Measurements from ENCODE around the gene CHST13. TPM values are rescaled to one million over a fixed set of nuclear protein-coding genes. Genes with fewer than 3 reads are reported as not detected.

CHST13 gene
- total RNA-seq, 1 donor from 2014 or later = not detected

GRCh38 chr3:126547721-126548120 lies 23.8 kb downstream of the CHST13 start:
- TF ChIP-seq CTCF (IDR thresholded peaks at IDR 0.05) = no peak
- Mint-ChIP-seq H3K9me3 (ENCODE audit: low read depth) (no peaks in the 10 kb centered on the region), H3K4me1 (ENCODE audit: low read depth) (no peaks in the 10 kb centered on the region), H3K27me3 (ENCODE audit: low read depth) (peaks cover 17% of the 10 kb centered on the region), H3K36me3 (ENCODE audit: low read depth) (no peaks in the 10 kb centered on the region), H3K27ac (ENCODE audit: unreplicated experiment) (no peak overlapping the region), H3K4me3 (ENCODE audit: unreplicated experiment) (no peak overlapping the region)
- DNase-seq (ENCODE audit: low spot score) = no peak

- Mint-ChIP-seq H3K9me3 (ENCODE audit: low read depth) (no peaks in the 10 kb centered on the region), H3K4me3 (ENCODE audit: unreplicated experiment) (no peak overlapping the region)
- no peak for TF ChIP-seq CTCF (IDR thresholded peaks at IDR 0.05)
These were observed 24.9 kb downstream of the CHST13 start for GRCh38 chr3:126548556-126549466.

DNA sequence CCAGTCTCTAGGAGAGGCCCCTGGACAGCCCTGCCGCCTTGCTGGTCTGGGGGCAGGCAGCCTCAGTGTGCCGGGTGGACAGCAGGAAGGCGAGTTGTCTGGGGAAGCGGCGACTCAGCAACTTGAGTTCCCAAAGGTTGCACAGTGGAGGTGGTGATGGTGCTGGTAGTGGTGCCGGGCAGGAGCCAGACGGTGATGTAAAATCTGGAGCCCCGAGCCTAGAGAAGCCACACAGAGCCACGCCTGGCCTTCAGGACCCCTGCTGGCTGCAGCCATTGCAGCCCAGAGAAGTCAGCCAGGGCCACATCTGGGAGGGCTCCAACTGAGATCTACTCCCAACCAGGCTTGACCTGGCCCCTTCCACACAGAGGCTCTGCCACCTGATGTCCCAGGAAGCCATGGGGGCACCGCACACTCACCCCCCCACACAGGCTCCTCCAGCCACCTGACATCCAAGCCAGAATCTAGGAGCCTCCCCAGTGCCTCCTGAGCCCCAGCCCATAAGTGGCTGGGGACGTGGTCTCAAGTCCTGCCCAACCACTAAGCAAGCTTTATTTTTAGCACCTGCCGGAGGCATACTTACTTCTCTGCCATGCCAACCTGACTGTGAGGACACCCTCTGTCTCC lies 26.0 kb downstream of the CHST13 start:
- Mint-ChIP-seq H3K36me3 (ENCODE audit: low read depth) (no peaks in the 10 kb centered on the region), H3K9me3 (ENCODE audit: low read depth) (no peaks in the 10 kb centered on the region), H3K4me1 (ENCODE audit: low read depth) (no peaks in the 10 kb centered on the region), H3K4me3 (ENCODE audit: unreplicated experiment) (no peak overlapping the region), H3K27me3 (ENCODE audit: low read depth) (peaks cover 21% of the 10 kb centered on the region), H3K27ac (ENCODE audit: unreplicated experiment) (no peak overlapping the region)
- DNase-seq (ENCODE audit: low spot score) = peak; percentile 78
- TF ChIP-seq CTCF (IDR thresholded peaks at IDR 0.05) = no peak

More at GRCh38 chr3:126548556-126549466, 24.9 kb downstream of the CHST13 start:
- Mint-ChIP-seq H3K27ac (ENCODE audit: unreplicated experiment) (no peak overlapping the region), H3K27me3 (ENCODE audit: low read depth) (peaks cover 21% of the 10 kb centered on the region), H3K36me3 (ENCODE audit: low read depth) (no peaks in the 10 kb centered on the region), H3K4me1 (ENCODE audit: low read depth) (no peaks in the 10 kb centered on the region)
- DNase-seq (ENCODE audit: low spot score) = peak; percentile 56

- no peak for TF ChIP-seq CTCF (IDR thresholded peaks at IDR 0.05)
- Mint-ChIP-seq H3K27ac (ENCODE audit: unreplicated experiment) (no peak overlapping the region), H3K27me3 (ENCODE audit: low read depth) (peaks cover 21% of the 10 kb centered on the region), H3K4me1 (ENCODE audit: low read depth) (no peaks in the 10 kb centered on the region), H3K9me3 (ENCODE audit: low read depth) (no peaks in the 10 kb centered on the region), H3K36me3 (ENCODE audit: low read depth) (no peaks in the 10 kb centered on the region), H3K4me3 (ENCODE audit: unreplicated experiment) (no peak overlapping the region)
- DNase-seq (ENCODE audit: low spot score) = peak; percentile 81
These were observed 26.6 kb downstream of the CHST13 start for GRCh38 chr3:126550488-126551051.

DNA sequence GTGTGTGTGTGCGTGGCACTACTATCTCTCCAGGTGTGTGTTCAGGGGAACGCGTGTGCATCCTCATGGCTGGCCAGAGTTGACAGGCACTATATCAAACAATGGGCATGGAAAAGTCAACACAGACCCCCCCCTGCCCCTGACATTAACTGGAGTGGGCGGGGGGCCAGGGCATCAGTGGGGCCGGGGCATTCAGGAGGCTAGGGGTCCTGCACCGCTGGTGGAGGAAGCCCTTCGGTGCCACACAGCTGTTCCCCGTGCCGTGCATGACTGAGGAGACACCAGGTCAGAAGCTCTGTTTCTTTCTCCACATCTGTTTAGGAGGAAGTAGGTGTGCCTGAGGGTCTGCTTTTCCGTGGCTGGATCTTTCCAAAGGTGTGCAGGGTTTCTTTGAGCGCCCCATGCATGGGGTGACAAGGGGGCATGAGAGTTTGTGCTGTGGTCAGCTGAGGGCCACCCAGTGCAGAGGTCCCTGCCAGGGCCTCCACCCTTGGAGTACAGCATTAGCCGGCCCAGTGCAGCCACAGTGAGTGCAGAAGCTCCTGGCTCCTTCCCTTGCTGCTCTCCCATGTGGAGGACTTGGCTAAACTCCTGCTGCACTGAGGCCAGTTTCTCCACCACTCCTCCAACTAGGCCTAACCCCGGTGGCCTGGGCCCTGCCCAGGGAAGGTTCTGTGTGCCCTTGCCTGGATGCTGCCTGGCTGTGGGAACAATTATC lies 27.3 kb downstream of the CHST13 start:
- Mint-ChIP-seq H3K9me3 (ENCODE audit: low read depth) (no peaks in the 10 kb centered on the region), H3K27ac (ENCODE audit: unreplicated experiment) (no peak overlapping the region), H3K4me1 (ENCODE audit: low read depth) (no peaks in the 10 kb centered on the region), H3K4me3 (ENCODE audit: unreplicated experiment) (no peak overlapping the region), H3K27me3 (ENCODE audit: low read depth) (peaks cover 21% of the 10 kb centered on the region), H3K36me3 (ENCODE audit: low read depth) (no peaks in the 10 kb centered on the region)
- peak; percentile 58 for DNase-seq (ENCODE audit: low spot score)
- TF ChIP-seq CTCF (IDR thresholded peaks at IDR 0.05) = no peak

Data from chondrocyte (in vitro differentiated cells).